GM12874 (cell line): ENCODE measurements around the gene RGP1.

Source experiments
- TF ChIP-seq, protein P1 (sequence below): IDR thresholded peaks from 2 replicates; pipeline ENCODE4 v1.5.1; 2011; ENCODE audit warnings: low read depth, mild to moderate bottlenecking, control low read depth, low read length, moderate library complexity; ENCODE audit not compliant: insufficient read depth

Gene RGP1

DNA sequence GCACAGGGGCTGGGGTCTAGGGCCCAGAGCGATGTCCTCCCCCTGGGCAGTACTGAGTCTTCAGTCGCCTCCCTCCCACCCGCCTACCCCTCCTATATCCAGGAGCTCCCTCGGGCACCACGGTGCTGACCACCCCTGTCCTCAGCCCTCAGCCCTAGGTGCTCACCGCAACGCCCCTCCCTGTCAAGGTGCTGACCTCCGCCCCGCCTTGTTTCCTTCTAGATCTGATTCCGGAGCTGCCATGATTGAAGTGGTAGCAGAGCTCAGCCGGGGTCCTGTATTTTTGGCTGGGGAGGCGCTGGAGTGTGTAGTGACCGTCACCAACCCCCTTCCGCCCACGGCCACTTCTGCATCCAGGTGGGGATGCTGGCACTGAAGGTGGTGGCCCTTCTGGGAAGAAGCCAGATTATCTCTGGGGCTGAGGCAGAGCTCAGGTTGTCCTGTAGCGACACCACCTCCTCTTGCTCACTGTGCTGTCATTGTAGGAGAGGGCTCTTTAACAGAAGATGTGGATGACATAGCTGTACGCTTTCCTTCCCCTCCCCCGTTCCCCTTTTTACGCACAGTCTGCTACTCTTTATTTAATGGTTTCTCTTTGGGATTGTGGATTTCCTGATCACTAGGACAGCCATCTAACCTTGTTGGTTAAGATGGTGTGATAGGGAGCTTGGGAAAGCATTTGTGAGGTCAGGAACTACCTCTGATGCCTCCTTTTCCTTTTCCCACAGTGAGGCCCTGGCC, 598 bp downstream of the RGP1 start:
- TF ChIP-seq, protein P1, sequence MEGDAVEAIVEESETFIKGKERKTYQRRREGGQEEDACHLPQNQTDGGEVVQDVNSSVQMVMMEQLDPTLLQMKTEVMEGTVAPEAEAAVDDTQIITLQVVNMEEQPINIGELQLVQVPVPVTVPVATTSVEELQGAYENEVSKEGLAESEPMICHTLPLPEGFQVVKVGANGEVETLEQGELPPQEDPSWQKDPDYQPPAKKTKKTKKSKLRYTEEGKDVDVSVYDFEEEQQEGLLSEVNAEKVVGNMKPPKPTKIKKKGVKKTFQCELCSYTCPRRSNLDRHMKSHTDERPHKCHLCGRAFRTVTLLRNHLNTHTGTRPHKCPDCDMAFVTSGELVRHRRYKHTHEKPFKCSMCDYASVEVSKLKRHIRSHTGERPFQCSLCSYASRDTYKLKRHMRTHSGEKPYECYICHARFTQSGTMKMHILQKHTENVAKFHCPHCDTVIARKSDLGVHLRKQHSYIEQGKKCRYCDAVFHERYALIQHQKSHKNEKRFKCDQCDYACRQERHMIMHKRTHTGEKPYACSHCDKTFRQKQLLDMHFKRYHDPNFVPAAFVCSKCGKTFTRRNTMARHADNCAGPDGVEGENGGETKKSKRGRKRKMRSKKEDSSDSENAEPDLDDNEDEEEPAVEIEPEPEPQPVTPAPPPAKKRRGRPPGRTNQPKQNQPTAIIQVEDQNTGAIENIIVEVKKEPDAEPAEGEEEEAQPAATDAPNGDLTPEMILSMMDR: no peak

DNA sequence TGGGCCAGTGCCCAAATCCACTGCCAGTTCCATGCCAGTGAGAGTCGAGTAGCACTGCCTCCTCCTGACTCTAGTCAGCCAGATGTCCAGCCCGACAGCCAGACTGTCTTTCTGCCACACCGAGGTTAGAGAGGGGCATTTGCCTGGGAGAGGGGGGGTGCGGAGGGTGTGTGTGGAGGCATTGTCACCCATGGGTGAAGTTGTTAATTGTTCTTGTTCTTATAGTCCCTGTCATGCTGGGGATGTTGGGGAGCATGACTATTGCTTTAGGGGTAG, 1.1 kb downstream of the RGP1 start:
- TF ChIP-seq, protein P1: no peak

DNA sequence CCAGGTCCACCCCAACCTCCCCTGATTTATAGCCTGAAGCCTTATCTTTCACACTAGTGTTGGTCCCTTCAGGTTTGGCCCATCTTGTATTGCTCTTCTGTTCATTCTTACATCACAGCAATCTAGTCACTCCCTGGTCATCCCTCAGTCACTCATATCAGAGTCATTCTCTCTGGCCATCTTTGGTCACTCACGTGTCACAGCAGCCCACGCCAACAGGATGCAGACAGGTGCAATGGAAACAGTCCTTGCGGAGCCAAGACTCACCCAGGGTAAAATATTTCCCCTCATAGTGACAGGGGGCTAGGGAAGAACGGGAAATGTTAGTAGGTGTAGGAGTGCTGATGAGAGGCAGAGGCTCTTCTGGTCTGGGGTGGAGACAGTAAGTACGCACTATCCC, 4.4 kb downstream of the RGP1 start:
- TF ChIP-seq, protein P1: no peak

DNA sequence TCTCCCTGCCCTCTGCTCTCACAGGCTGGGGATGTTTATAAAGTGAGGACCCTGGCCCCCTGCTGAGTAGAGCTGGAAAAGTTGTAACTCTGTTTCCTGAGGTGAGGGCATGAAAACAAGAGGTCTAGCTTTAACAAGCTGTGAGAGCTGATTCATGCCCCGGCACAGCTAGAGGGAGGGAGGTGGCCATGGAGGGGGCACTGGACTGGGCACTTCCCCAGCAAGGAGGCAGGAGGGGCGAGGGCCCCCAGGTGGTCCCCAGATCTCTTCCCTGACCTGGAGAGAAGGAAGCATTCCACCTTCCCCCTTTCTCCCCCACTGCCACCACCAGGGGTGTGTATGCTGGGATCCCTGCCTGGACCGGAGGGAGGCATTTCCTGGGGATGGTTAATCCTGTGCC, 5.2 kb downstream of the RGP1 start, which contains the start of gene MSMP:
TSS of gene MSMP (minus strand) at position 13 of the 400 bp plus-strand sequence. CDS start 147 bp downstream, outside the sequence.
- TF ChIP-seq, protein P1: no peak

DNA sequence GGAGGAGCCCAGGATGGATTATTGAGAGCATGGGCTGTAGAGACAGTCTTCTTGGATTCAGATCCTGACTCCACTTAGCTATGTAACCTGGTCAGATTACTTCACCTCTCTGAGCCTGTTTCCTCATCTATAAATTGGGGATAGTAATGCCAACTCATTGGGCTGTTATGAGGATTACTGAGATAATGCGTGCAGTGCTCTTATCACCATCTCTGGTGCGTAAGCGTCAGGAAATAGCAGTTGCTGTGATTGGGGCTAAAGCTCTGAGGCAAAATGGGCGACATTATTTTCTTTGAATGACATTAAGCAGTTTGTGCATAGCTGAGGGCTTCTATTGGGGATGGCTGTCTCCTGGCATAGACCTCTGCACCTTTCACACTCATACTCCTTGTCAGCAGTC, 6.0 kb downstream of the RGP1 start:
- TF ChIP-seq, protein P1: no peak

DNA sequence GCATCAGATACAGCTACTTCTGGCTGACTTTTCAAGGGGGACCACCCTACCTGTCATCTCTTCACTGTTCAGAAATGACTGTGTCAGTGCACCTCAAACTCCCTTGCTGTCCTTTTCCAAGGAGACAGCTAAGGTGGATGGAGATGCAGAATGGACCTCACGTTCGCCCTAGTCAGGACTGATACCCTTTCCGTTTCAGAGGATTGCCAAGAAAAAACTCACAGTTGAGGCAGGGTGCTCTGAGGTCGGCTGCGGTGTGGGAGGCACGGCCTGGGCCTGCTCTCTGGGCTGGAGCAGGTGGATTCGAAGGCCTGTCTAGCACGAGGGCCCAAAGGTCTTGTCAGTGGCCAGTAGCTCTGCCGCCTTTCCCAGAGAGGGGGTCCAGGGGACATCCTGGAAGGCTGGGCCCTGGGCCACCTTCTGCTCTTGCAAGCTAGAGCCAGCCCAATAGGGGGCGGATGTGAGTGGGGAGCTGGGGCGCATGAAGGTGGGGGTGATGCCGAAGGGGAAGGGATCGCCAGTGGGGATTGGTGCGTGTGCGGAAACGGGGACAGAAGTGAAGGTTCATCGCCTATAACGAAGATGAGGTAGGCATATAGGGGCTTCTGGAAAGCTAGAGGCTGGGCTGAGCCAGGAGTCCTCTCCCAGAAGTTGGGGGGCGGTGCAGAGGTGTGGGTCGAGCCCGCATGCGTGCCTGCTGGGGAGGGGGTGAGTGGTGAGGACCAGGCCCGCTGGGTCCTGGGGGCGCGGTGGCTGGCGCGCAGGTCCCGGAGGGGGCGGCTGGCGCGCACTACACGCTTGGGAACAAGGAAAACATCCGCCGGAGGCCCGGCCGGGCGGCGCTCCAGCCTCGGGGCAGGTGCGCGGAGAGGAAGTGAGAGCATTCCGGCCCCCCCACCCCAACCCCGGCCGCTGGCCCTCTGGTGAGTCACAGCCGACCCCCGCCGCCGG, 7.5 kb downstream of the RGP1 start:
- TF ChIP-seq, protein P1: peak; percentile 92

DNA sequence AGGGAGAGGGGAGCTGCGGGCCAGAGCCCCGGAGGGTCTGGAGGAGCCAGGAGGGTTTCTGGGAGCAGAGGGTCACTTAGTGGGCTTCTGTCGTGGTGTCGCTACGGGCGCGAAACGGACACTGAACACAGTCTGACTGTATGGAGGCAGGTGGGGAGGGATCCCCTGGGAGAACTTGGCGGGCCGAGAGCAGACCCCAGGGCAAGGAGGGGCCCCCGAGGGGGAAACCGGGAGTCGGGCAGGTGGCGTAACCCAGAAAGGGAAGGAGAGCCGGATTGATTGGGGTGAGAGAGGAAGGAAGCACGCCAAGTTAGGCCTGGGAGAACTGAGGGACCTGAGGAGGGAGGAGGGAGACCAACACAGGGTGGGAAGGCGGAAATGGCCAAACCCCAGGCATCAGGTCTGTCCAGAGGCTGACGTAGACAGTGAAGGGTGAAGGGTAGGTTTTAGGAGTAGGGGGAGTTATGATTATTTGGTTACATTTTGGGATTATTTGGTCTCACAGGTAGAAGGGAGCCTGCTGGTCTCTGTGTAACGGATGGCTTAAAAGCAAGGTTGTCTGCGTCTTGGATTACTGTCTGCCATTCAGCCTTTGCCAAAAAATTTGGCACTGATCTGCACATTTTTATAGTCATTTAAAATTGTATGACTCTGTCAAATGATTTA, 8.3 kb downstream of the RGP1 start:
- TF ChIP-seq, protein P1: no peak
